ENCODE measurements around the gene CAMK2N1. TPM values are rescaled to one million over a fixed set of nuclear protein-coding genes. Genes with fewer than 3 reads are reported as not detected.

CAMK2N1 gene
- polyA plus RNA-seq, 1 donor: 5.9 TPM

GRCh38 chr1:20478057-20478635, 7.9 kb downstream of the CAMK2N1 start:
- DNase-seq: no peak

GRCh38 chr1:20477348-20478056, 8.5 kb downstream of the CAMK2N1 start:
- DNase-seq: no peak

GRCh38 chr1:20476265-20477038, 9.6 kb downstream of the CAMK2N1 start:
- no peak for DNase-seq

GRCh38 chr1:20474996-20475395, 11.0 kb downstream of the CAMK2N1 start:
- DNase-seq: no peak

GRCh38 chr1:20474333-20474975, 11.6 kb downstream of the CAMK2N1 start:
- DNase-seq: no peak

- no peak for DNase-seq
These were observed 12.1 kb downstream of the CAMK2N1 start for GRCh38 chr1:20473894-20474293.

GRCh38 chr1:20472860-20473711, 12.9 kb downstream of the CAMK2N1 start:
- DNase-seq: no peak

GRCh38 chr1:20472121-20472520, 13.9 kb downstream of the CAMK2N1 start:
- no peak for DNase-seq

GRCh38 chr1:20470194-20470593, 15.8 kb downstream of the CAMK2N1 start:
- DNase-seq: no peak

GRCh38 chr1:20469406-20470076, 16.5 kb downstream of the CAMK2N1 start:
- DNase-seq: no peak

GRCh38 chr1:20466273-20466672, 19.7 kb downstream of the CAMK2N1 start:
- no peak for DNase-seq

GRCh38 chr1:20465187-20465586, 20.8 kb downstream of the CAMK2N1 start:
- DNase-seq: no peak

- no peak for DNase-seq
These were observed 22.5 kb downstream of the CAMK2N1 start for GRCh38 chr1:20463502-20463901.

- DNase-seq: no peak
These were observed 23.6 kb downstream of the CAMK2N1 start for GRCh38 chr1:20462397-20462796.

- DNase-seq: no peak
These were observed 27.3 kb downstream of the CAMK2N1 start for GRCh38 chr1:20458717-20459116.

GRCh38 chr1:20454004-20454403, 32.0 kb downstream of the CAMK2N1 start:
- DNase-seq: no peak

- DNase-seq: no peak
These were observed 36.2 kb downstream of the CAMK2N1 start for GRCh38 chr1:20449735-20450311.

- DNase-seq: no peak
These were observed 37.3 kb downstream of the CAMK2N1 start for GRCh38 chr1:20448671-20449071.

GRCh38 chr1:20447794-20448193, 38.2 kb downstream of the CAMK2N1 start:
- DNase-seq: no peak

GRCh38 chr1:20446796-20447195, 39.2 kb downstream of the CAMK2N1 start:
- no peak for DNase-seq

GRCh38 chr1:20445956-20446355, 40.1 kb downstream of the CAMK2N1 start:
- no peak for DNase-seq

Data from hindlimb muscle (tissue), 1 donor.